Right lobe of liver (tissue), 6 donors: Measurements from ENCODE around the gene HNRNPUL1. TPM values are rescaled to one million over a fixed set of nuclear protein-coding genes. Genes with fewer than 3 reads are reported as not detected.

Experiments used
- ATAC-seq, 4 donors: fragments of 200-7000 bp; cut with Tn5 transposase; one replicate each; pipeline ENCODE4 v1.9.1; 2020; ENCODE audit warnings: mild to moderate bottlenecking in 4 of 4, moderate library complexity in 4 of 4
- DNase-seq, 3 donors: peaks; one replicate each; pipeline ENCODE4 v3.0.0-alpha.2; 2020
- H3K27ac ChIP-seq, 3 donors: fragments of 200-600 bp; one replicate each; pipeline ENCODE4 v1.8.0; 2022
- H3K27me3 ChIP-seq, 2 donors: fragments of 200-600 bp; one replicate each; pipeline ENCODE4 v1.8.0; 2022
- H3K36me3 ChIP-seq, 4 donors: fragments of 200-600 bp; sonication (generic) in 1 of 4; one replicate each; pipeline versions ENCODE4 v1.5.1 to v1.8.0; 2017 to 2022; ENCODE audit warnings: control low read depth in 1 of 4
- H3K4me1 ChIP-seq, 4 donors: fragments of 200-600 bp; sonication (generic) in 1 of 4; one replicate each; pipeline versions ENCODE4 v1.5.1 to v1.8.0; 2017 to 2022; ENCODE audit warnings: control low read depth in 1 of 4
- H3K4me3 ChIP-seq, 3 donors: fragments of 200-600 bp; one replicate each; pipeline ENCODE4 v1.8.0; 2022
- H3K9me3 ChIP-seq, 4 donors: fragments of 200-600 bp; sonication (generic) in 1 of 4; one replicate each; pipeline versions ENCODE4 v1.5.1 to v1.8.0; 2017 to 2022; ENCODE audit warnings: control low read depth in 1 of 4
- CTCF ChIP-seq, 4 donors: fragments of 200-600 bp in 3 of 4; fragments of 450-650 bp in 1 of 4; IDR thresholded peaks; one replicate each; pipeline versions ENCODE4 v1.5.1 to v1.8.0; 2016 to 2022; ENCODE audit warnings: antibody characterized with exemption in 4 of 4, mild to moderate bottlenecking in 2 of 4
- POLR2A ChIP-seq: fragments of 450-650 bp; IDR thresholded peaks from one replicate; pipeline ENCODE4 v1.6.1; 2017; ENCODE audit warnings: antibody characterized with exemption, mild to moderate bottlenecking
- WGBS: methylation state at CpG from one replicate; pipeline ENCODE4 v1.1.6; 2018; ENCODE audit warnings: low coverage, low lambda C conversion rate; ENCODE audit not compliant: insufficient coverage; ENCODE audit errors: missing lambda C conversion rate; 5-methylcytosine and 5-hydroxymethylcytosine counted together
- intact Hi-C, 2 donors: fragments of 100-400 bp; cut with DNase I; formaldehyde crosslinking; loops; one replicate each; pipeline versions ENCODE4 v1.11.2 to v1.14.1; 2022
- total RNA-seq, 6 experiments: library from RNA; depleted of rRNA in 2 of 6; stranded (reverse); fragments of >200 nt in 2 of 6; fragmentation: NEBNext Ultra II Directional in 3 of 6; extraction: Animal tissue kit (Norgen Biotek cat#: 25700) in 3 of 6; gene quantifications; one replicate each; pipeline versions ENCODE4 v1.1.0 to v1.2.4, GENCODE V29; 2016 to 2023
- donor health status: DM: no; HTN: yes; CAD: no.
- donor health status: DM: no; HTN: no; CAD: no.
- donor health status: DM: no; HTN: no; CAD: no.
- donor health status: DM: no; HTN: yes; CAD: no.
- donor health status: DM: no; HTN: yes; CAD: no.

Gene HNRNPUL1
- total RNA-seq, 6 experiments from 2014 or later, result 53.5 to 70.0 (median 61.8) TPM

DNA sequence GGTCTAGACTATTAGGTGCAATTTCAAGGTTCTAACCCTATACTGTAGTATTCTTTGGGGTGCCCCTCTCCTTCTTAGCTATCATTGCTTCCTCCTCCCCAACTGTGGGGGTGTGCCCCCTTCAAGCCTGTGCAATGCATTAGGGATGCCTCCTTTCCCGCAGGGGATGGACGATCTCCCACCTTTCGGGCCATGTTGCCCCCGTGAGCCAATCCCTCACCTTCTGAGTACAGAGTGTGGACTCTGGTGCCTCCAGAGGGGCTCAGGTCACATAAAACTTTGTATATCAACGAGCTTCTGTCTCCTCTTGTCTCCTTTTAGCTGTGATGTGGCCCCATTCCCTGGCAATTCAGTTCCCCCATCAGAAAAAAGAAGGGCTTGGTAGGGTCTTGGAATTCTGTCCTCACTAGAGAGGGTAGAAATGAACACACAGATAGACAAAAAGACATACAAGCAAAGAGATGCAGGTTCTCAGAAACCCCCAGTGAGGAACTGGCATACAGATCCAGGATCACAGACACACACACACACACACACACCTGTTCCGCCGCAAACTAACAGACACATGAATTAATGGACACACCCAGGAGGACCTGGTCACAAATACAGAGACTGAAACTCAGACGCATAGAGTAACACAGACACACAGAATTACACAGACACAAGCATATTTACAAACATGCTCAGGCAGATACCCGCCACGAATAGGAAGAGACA is 2.5 kb upstream of the HNRNPUL1 start:
- 33% methylated on average over 6 of the region's 10 CpGs for WGBS
- TF ChIP-seq CTCF (IDR thresholded peaks at IDR 0.05) (no peak), POLR2A (no peak)
- intact Hi-C loops, result no loop called here
- Histone ChIP-seq H3K36me3 (no peaks in the 10 kb centered on the region), H3K27ac (peak overlapping the region; percentile 95 to 98 (median 97)), H3K4me3 (peak overlapping the region; percentile 36 to 62 (median 61)), H3K9me3 (no peaks in the 10 kb centered on the region), H3K4me1 (peaks cover 0 to 9% (median 3%) of the 10 kb centered on the region in 4 donors), H3K27me3 (no peaks in the 10 kb centered on the region)
- no peak for DNase-seq
- ATAC-seq, result no peak

GRCh38 chr19:41263042-41263849 is 926 bp upstream of the HNRNPUL1 start:
- peak; percentile 61 to 73 (median 70) for DNase-seq
- TF ChIP-seq CTCF (IDR thresholded peaks at IDR 0.05) (no peak), POLR2A (peak; percentile 95)
- intact Hi-C loops, result no loop called here
- Histone ChIP-seq H3K27ac (peak overlapping the region; percentile 95 to 98 (median 97)), H3K4me1 (peaks cover 0 to 15% (median 5%) of the 10 kb centered on the region in 4 donors), H3K27me3 (no peaks in the 10 kb centered on the region), H3K9me3 (no peaks in the 10 kb centered on the region), H3K4me3 (peak overlapping the region; percentile 43 to 62 (median 61)), H3K36me3 (peaks cover 0 to 4% (median 2%) of the 10 kb centered on the region in 4 donors)
- under 1% methylated on average over 40 of the region's 46 CpGs for WGBS
- ATAC-seq, result peak; percentile 9 to 13 (median 10)

DNA sequence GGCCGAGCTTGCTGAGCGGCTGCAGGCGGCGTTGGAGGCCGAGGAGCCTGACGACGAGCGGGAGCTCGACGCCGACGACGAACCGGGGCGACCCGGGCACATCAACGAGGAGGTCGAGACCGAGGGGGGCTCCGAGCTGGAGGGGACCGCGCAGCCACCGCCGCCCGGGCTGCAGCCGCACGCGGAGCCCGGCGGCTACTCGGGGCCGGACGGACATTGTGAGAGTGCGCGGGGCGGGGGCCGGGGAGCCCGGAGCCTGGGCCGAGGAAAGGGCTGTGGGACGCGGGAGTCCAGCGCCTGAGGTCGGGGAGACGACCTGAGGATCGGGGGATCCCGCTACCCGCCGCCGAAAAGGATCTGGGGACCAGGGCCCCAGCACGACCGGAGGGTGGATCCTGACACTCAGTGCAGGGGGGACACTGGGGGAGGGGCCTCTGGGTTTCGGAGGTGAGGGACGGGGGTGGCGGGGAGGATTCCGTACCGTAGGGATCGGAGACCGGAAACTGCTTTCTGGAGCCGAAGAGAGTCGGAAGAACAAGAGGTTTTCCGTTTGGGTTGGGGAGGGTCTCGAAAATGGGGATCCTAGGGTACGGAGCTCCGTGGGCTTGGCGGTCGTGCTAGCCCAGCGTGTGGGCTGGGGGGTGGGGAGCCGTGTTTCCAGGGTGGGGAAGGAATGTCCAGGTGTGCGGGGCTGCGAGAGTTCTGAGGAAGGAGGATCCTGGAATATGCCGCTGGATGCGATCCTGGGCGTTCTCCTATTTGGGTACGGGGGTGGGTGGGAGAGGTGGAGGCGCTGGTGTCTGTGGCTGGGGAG is 616 bp downstream of the HNRNPUL1 start:
- peak overlapping the region; percentile 99 to 100 (median 99) for H3K27ac ChIP-seq
- peak; percentile 62 to 72 (median 70) for DNase-seq
- peaks cover 0 to 15% (median 5%) of the 10 kb centered on the region in 4 donors for H3K4me1 ChIP-seq
- no peaks in the 10 kb centered on the region for H3K9me3 ChIP-seq
- WGBS, result under 1% methylated on average over 33 of the region's 75 CpGs
- peaks cover 0 to 20% (median 15%) of the 10 kb centered on the region in 4 donors for H3K36me3 ChIP-seq
- ATAC-seq, result peak in 1 of 4 donors; percentile 0
- no peaks in the 10 kb centered on the region for H3K27me3 ChIP-seq
- peak; percentile 20 for TF ChIP-seq POLR2A
- peak in 1 of 4 donors; percentile 1 for TF ChIP-seq CTCF (IDR thresholded peaks at IDR 0.05)
- peak overlapping the region; percentile 90 to 97 (median 96) for H3K4me3 ChIP-seq
- intact Hi-C loops, result no loop called here
